Measurements from ENCODE around the gene DTNBP1.

DTNBP1 gene

DNA sequence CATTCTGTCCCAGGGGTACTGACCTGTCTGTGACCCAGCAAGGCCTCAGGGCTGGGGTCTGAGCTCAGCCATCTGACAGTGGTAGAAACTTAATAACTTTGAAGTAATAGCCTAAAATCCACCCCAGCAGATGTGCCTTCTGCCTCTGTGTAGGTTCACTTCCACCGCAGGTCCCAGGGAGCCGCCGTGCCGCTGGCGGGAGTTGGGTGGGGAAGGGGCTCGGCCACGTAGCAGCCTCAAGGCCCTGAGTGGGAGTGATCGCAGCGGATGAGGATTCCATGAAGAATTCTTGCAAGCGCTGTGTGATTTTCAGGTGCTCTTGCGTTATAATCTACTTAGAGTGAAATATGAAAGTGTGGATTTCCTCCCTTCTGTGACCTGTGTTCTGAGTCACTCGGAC is 163.7 kb downstream of the DTNBP1 start:
- no peak for DNase-seq

DNA sequence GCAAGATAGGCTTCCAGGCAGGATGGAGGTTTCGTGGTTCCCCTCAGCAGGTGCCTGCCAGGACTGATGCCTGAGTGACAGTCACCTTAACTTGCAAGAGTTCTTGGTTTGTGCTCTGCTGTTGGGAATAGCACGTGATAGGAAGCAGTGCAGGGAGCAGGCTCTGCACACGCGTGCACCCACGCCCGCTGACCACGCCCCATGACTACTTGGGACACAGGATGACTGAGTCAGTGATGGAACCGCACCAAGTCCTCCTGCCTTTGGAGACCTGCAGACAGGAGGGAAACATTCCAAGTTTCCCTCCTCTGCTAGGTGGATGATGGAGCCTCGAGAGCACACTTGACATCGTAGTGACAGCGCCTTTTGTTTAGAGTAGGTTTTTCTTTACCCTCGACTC is 164.2 kb downstream of the DTNBP1 start:
- peak; percentile 50 for DNase-seq

DNA sequence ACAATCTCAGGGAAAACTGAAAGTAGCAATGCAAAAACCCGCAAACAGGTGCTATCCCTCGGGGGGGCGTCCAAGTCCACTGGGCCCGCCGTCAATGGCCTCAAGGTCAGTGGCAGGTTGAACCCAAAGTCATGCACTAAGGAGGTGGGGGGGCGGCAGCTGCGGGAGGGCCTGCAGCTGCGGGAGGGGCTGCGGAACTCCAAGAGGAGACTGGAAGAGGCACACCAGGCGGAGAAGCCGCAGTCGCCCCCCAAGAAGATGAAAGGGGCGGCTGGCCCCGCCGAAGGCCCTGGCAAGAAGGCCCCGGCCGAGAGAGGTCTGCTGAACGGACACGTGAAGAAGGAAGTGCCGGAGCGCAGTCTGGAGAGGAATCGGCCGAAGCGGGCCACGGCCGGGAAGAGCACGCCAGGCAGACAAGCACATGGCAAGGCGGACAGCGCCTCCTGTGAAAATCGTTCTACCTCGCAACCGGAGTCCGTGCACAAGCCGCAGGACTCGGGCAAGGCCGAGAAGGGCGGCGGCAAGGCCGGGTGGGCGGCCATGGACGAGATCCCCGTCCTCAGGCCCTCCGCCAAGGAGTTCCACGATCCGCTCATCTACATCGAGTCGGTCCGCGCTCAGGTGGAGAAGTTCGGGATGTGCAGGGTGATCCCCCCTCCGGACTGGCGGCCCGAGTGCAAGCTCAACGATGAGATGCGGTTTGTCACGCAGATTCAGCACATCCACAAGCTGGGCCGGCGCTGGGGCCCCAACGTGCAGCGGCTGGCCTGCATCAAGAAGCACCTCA is 166.3 kb downstream of the DTNBP1 start:
- DNase-seq, result no peak

DNA sequence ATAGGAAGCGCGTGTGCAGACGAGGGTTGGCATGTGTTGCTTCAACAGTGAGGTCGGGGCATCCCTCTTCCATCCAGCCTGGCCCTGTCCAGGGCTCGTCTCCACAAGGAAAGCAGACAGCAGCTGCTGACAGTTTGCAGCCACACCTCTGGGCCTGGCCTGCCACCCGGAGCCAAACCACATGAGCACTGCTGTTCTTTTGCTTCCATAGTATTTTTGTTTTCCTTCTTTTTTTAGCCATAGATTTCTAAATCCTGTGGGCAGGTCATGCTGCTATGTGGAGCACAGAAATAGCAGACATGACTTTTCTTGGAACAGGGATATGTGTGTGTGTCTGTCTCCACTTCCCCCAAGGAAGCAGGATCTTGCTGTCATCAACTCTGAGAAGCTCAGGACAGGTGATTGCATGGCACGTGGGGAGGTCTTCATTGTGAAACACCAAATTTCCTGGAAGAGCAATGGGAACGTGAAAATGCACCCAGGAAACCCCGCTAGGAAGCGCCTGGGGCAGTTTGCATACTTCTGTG is 167.4 kb downstream of the DTNBP1 start:
- no peak for DNase-seq

DNA sequence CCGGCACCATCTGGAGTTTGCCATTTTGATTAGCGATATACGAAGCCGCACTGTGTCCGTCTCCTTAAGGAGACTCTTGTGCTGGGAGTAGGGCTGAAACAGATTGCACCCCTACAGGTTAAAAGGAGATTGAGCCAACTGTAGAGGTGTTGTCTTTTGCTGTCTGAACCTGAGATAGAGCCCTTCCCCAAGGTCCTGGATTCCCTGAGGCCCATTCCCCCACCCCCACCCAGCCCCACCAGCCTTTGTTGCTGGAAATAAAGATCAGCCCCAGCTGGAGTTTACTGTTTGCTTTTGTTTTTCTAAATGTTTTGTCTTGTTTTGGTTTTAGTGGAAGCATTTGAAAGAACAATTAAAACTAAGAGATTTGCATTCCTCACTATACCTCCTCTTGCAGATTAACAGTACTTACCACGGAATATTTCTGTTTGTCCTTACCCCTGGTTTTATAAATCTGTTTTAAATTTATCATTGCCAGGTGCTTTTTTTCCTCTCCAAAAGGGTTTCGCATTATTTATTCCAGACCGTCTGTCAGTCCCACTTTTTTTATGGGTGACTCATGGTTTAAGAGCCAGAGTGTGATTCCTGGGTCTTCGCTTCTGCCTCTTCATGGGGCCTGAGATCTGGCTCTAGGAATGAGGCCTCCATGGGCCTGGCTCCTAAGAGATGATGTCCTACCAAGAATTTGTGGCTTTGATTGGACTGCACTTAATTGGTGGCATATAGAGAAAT is 169.2 kb downstream of the DTNBP1 start:
- no peak for DNase-seq

DNA sequence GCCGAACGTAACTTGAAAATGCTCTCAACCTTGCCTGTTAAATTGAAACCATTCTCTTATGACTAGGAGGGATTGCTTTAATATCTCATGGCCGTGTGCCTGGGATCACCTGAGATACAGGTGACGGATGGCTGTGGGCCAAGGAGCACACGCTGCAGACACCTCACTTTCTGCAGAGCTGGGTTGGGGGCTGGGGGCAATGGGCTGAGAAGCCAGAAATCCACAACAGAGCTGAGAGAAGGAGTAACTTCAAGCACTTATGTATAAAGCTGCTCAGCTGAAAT is 170.9 kb downstream of the DTNBP1 start:
- DNase-seq, result peak; percentile 29

DNA sequence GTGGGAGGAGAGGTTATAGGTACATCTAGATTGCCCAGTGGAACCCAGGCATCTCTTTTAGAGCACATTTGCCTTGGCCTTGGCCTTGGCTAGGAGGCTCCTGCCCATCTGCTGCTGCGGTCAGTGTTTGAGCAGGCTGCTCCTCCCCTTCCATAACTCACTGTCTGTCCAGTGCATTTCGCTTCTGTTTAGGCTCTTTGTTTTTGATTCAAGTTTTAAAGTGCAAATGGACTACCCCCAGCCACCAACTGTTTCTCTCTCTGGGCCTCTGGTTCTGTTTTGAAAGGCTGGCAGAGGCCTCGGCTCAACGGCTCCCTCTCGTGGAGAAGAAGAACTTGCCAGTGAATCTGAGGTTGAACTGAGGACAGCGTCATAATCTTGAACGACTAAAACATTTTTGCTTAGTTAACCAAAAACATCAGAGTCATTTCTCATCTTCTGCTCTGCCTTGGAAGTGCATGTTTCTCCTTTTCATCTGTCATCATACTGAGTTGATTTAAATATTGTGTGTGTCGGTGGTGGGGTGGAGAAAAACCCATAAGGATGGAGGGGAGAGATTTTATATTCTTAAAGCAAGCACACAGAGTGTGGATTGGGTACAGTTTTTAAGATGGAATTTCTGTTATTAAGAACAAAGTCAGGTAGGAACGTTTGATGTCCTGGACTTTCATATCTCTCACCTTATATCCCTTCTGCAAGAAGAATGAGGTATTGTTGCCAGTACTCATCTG is 171.4 kb downstream of the DTNBP1 start:
- DNase-seq, result peak; percentile 33

DNA sequence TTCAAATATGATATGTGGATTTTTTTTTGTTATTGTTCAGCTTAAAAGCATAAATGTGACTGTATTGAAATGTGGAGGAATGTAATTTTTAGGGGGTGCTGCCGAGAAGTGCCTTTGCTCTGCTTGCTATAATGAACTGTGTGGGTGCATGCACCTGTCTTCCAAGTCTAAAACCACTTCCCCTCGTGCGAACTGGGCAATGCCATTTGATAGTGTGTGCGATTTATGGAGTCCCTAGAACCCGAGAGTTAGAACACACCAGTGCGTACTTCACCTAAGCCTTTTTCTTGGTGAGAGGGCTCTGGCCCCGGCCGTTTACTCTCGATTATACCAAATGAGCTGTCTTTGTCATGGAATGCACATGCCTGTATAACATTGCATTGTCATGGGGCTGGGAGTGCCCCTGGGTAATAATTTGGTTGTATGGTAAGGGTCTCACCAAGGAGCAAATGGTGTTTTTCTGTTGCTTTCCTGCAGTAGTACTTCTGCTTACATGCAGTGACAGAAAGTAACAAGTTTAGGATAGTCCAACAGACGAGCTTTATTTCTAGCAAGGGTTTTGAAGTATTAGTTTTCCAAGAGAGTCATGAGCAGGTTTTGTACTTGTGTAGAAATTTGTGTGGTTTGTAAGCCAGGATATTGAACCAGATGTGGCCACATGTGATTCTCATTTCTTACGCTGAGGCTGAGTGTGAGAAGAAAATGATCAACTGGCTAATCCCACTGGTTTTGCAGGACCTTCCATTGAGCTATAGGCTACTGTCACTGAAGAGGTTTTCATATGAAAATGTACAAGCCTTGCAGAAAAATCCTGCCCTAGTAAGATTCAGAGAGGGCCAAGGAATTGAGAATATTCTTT is 172.4 kb downstream of the DTNBP1 start:
- no peak for DNase-seq

DNA sequence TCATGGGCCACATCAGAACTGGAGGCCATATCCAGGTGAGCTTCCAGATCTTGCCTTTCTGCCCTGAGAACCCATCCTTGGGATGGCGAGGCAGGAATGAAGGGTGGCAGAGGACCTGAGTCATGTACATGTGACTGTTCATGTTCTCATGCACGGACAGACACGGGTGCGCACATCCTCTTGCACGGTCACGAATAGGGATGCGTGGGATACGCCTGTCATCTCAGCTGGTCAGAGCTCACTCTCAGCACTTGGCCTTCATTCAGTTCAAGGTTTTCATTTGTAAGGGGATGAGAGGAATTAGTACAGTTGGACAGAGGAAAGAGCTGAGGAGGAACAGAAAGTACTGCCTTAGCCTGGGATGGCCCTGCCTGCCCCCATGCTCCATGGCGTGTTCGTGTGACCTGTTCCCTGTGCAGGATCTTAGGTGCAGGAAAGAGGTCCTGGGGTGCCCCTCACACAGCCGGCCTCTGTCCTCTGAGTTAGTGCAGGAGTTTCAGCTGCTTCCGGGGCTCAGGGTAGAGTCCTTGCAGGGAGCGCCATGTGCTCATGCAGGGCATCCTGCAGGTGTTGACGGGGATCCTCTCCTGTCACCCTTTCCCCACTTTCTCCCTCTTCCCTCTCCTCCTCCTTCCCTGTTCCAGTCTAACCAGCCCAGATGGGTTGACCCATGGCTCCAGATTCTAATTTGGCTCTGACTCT is 173.4 kb downstream of the DTNBP1 start:
- no peak for DNase-seq

DNA sequence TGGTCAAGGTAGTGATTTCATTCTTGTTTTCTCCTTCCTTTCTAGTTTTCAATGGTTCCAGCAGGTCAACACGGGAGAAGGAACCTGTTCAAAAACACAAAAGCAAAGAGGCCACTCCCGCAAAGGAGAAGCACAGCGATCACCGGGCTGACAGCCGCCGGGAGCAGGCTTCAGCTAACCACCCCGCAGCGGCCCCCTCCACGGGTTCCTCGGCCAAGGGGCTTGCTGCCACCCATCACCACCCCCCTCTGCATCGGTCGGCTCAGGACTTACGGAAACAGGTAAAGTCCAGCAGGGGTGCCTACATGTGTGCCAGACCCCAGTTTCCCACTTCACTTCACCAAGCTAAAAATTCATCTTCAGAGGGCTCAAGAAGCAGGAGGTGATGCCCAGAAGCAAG is 175.6 kb downstream of the DTNBP1 start:
- no peak for DNase-seq

DNA sequence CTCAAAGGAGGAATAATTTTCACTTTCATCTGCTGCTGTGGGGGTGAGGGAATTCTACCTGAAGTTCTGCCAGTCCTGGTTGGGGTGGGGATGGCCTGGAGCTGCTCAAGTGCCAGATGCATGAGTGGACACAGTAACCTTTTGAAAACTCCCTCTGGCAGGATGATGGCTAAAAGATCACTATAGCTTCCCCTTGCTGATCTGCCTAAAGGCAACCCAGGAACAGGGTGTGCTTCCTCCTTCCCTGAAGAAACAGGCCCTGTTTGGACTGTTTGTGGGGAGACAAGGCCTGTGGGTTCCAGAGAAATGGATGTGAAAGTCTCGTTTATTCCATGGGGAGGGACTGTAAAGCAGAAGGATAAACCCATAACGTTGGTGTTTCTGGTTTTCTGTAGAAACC is 176.9 kb downstream of the DTNBP1 start:
- DNase-seq, result no peak

DNA sequence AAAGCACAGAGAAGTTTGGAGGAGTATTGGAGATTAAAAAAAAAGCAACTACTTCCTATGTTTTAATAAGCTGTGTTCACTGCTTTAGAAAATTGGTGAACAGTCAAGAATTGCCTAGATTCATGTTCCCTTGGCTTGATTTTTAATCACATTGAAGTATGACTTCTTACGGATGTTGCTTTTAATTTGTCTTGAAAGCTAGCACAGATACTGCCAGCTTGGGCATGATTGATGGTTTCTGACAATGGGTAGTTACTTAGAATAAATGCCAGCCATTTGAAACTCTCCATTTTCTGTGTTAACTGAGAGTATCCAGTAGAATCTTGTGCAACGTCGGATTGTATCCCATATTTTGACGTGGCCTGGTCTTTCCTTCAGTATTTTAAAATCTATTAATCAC is 178.0 kb downstream of the DTNBP1 start:
- DNase-seq, result no peak

DNA sequence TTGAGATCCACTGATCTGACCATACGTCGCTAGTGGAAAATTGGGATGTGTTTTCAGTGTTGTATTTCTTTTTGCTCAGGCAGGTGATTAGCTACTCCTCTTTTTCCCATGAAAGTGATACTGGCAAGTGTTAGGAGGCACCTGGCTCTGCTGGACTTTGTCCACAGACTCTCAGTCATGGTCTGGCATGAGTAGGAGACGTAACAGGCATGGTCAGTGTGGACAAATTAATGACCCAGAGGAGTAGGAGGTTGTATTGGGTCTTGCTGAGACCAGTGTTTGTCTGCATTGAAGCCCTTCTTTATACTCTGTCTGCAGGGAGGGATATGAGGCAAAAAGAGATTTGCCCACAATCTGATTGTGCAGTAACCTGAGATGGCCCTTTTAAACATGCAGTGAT is 178.7 kb downstream of the DTNBP1 start:
- no peak for DNase-seq

DNA sequence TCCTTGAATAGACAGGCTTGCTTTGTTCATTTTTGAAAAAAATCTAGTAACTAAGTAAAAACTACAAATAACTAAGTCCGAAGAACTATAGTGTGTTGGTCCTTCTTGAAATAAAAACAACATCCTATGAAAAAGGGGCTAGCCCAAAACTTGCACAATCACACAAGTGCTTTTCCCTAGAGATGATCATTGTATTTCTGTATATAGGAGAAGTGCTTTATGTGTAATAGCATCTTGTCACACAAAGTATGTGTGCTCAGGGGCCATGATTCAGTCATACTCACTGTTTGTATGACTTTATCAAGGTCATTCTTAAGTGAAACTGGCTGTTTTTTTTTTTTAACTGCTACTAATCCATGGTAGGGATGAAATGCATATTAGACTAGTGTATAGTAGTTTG is 179.8 kb downstream of the DTNBP1 start:
- DNase-seq, result no peak

DNA sequence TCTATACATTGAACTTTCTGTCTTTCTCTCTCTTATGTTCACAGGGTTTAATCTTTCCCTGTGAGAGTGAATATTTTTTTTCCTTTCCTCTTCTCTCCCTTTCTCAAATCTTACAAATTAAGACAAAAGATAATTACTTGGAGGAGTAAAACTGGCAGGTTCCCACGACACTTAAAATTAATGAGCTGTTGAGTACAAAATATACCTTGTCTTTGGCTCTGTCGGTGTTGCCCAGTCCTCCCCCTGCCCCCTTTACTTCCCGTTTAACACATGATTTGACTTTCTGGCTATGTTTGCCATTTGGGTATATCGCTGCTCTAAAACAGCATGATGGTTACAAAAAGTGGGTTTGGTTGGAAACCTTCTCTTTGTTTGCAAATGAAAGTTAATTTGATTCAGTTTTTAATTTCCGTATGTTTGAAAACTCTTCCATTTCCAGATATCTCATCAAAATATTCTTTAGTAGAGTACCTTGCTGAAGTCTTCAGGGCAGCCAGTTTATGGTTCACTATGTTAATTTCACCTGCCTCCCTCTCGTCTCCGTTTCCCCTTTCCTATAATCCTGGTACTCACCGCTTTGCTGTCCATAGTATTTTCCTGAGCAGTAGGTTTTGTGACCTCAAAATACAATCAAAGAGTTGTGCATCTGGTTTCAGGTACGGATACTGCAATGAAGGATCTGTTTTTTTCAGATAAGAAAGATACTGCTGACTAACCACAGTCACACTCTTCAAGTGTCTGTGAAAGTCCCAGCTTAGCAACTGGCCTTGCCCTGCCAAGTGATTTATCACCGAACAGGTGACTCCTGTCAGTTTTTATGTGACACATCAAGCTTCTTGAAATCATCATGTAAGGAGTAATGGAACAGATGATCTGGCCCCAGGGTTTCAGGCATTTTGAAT is 181.2 kb downstream of the DTNBP1 start:
- DNase-seq, result peak; percentile 36

DNA sequence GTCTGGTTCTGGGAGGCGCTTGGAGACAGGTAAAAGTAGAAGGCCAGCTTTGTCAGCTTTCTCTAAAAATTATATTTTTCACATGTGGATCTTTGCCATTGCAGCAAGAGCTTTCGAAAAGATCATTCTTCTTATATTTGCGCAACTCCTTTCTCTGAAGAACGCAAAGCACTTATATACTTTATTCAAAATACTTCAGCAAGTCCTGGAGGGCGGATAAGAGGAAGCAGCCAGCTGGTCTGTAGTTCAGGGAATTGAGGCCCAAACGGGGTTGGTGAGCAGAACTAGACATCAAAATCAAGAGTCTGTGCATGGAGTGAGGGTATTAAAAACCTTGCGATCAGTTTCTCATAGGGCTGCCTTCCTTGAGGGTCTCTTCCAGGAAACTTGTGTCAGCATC is 182.3 kb downstream of the DTNBP1 start:
- no peak for DNase-seq

DNA sequence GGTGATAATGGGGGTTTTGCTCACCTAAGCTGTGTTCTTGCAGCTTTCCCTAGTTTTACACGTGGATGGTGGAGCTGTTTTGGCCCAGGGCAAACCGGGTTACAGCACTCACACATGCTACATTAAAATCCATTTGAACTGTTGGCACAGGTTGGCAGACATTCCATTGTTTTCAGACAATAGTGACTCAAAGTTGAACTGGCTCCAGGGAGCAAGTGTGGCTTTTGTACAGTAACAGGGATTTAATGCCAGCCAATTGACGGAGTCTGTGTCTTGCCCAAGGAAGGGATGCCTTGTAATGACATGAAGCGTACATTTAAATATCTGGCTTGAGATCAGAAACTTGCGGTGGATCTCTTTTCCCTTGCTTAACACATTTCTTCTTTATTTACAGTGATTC is 183.1 kb downstream of the DTNBP1 start:
- DNase-seq, result peak; percentile 64

DNA sequence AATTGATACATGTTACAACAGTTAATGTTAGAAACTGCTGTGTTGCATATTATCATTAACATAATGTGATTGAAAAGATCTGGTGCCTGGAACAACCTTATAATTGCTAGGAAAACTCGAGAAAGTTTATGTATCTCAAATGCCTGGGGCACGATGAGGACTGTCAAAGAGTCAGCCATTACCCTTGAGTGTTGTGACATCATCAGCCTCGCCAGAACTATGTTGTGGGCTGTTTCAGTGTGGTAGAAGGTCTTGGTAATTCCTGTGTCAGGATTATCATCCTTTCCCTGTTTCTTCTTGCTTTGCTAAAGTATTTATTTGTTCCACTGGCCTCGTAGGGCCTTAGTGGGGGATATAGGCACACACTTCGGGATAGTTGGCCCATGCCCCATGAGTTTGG is 185.1 kb downstream of the DTNBP1 start:
- no peak for DNase-seq

DNA sequence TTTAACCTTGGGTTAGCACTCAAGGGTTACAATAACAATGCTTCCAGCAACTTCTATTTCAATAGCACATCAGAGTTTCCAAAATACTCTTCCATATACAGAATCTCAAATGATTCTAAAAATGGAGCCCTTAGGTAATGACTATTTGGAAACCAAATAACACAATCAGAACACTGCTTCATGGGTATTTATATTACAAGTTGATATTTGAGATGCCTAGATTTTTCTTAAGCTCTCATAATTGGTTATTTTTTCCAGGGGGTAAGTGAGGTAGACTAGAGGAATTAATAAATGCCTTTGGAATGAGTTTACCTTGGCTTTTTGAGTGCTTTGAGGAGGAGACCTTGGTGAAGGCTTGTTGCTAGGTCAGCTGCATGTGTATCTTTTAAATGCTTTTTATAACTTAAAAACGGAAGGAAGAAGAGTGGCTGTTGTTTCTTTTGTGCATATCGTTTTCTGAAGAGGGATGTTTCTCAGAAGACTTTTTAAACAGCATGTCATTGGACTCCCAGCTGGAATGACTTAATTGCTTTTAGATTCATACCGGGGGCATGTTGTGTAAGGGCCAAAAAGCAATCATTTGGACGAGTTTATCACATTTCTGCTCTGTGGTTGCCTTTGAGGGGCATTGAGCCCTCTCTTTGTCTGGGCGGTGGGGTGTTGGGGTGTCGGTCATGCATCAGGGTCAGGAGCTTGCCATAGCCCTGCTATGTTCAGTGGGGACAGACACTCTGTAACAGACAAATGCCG is 186.0 kb downstream of the DTNBP1 start:
- DNase-seq, result peak; percentile 71

DNA sequence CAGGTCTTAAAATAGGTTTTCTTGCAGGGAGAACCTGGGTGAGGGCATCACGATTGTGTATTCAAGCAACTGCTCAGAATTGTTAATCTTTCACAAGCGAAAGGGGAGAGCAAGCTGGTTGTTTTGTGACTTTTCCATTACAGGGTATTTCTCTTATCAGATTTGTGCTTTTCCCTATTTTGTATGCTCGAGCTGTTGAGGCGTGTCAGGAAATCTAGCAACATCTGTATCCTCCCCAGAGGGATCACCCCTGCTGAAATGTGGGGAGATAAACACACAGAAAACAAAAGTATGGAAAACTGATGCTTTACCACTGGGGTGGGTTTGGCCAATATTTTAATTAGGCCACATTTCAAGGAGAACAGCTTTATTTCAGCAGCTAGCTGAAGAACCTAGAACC is 187.0 kb downstream of the DTNBP1 start:
- DNase-seq, result no peak

Measured in DMS79 (cell line).